ENCODE data around the gene CSPG4. TPM values are rescaled to one million over a fixed set of nuclear protein-coding genes. Genes with fewer than 3 reads are reported as not detected.

CSPG4 gene
- total and polyA plus RNA-seq, 2 donors (not counting 3 experiments of a cell fraction or from before 2014, with no cell fraction given): not detected

GRCh38 chr15:75656813-75657212, 55.8 kb downstream of the CSPG4 start:
- FAIRE-seq: no peak
- H4K20me1 ChIP-seq (replicated peaks; ENCODE audit: control insufficient read depth, extremely low read depth, insufficient read depth, low read length): no peaks in the 10 kb centered on the region
- peaks cover 7% of the 10 kb centered on the region for H3K4me1 ChIP-seq (ENCODE audit: control insufficient read depth, extremely low read depth, insufficient read depth, low read length)
- H3K4me3 ChIP-seq (replicated peaks in 1 of 3; ENCODE audit: insufficient read depth in 1 of 3, low read depth in 1 of 3, low read length in 3 of 3): no peak overlapping the region
- H3K9ac ChIP-seq (replicated peaks; ENCODE audit: extremely low read depth, insufficient read depth, low read length): no peak overlapping the region
- intact Hi-C loops (cut with micrococcal nuclease) (no loop called here), dilution Hi-C loops (cut with MboI; ENCODE audit: extremely low pct_ligation_motif_present, low sequenced_read_pairs) (no loop called here)
- no peak for DNase-seq (ENCODE audit: low read depth, low spot score)
- BruUV-seq (replicated peaks): no TSS peak
- no peak overlapping the region for H2AFZ ChIP-seq (ENCODE audit: low read depth, low read length)
- H3K4me2 ChIP-seq (ENCODE audit: insufficient read depth, low read length): no peak overlapping the region
- CTCF ChIA-PET: no interaction called here
- H3K27ac ChIP-seq (ENCODE audit: insufficient read depth, low read depth, low read length): no peak overlapping the region
- peaks cover 0 to 10% of the 10 kb centered on the region in 2 experiments for H3K36me3 ChIP-seq (ENCODE audit: control insufficient read depth in 2 of 2, extremely low read depth in 1 of 2, insufficient read depth in 2 of 2, low read length in 2 of 2)
- H3K9me1 ChIP-seq (replicated peaks; ENCODE audit: control insufficient read depth, extremely low read depth, insufficient read depth, low read length): no peaks in the 10 kb centered on the region
- POLR2A ChIA-PET: no interaction called here
- TF ChIP-seq CTCF (IDR thresholded peaks at IDR 0.05; ENCODE audit: extremely low read depth in 1 of 2, insufficient read depth in 1 of 2, low read depth in 1 of 2, low read length in 2 of 2) (no peak), GATA2 (IDR thresholded peaks at IDR 0.05; ENCODE audit: insufficient read depth, insufficient read length, low read depth, low read length) (no peak), MYC (IDR thresholded peaks at IDR 0.05; ENCODE audit: low read depth, low read length) (no peak), JUN (IDR thresholded peaks at IDR 0.05; ENCODE audit: borderline replicate concordance, insufficient read depth, insufficient read length, low read depth) (no peak), POLR2A (IDR thresholded peaks at IDR 0.05; ENCODE audit: low read depth, low read length) (no peak), FOS (IDR thresholded peaks at IDR 0.05; ENCODE audit: borderline replicate concordance, insufficient read depth, low read length) (no peak), EZH2 (IDR thresholded peaks at IDR 0.05; ENCODE audit: borderline replicate concordance, low read depth, low read length, severe bottlenecking) (no peak), POLR2AphosphoS5 (IDR thresholded peaks at IDR 0.05; ENCODE audit: insufficient read depth, low read depth, low read length) (no peak)
- H3K9me3 ChIP-seq (replicated peaks; ENCODE audit: control insufficient read depth, insufficient read depth, low read length): no peaks in the 10 kb centered on the region
- no peaks in the 10 kb centered on the region for H3K79me2 ChIP-seq (ENCODE audit: control insufficient read depth, insufficient read depth, low read length)
- no peaks in the 10 kb centered on the region for H3K27me3 ChIP-seq (ENCODE audit: control insufficient read depth in 2 of 2, insufficient read depth in 2 of 2, low read length in 2 of 2)
